ENCODE data around the gene VMO1. TPM values are rescaled to one million over a fixed set of nuclear protein-coding genes. Genes with fewer than 3 reads are reported as not detected.

VMO1 gene
- total and polyA plus RNA-seq, 11 donors = 0.48 to 1.9 (median 1.1) TPM; not detected in 4

DNA sequence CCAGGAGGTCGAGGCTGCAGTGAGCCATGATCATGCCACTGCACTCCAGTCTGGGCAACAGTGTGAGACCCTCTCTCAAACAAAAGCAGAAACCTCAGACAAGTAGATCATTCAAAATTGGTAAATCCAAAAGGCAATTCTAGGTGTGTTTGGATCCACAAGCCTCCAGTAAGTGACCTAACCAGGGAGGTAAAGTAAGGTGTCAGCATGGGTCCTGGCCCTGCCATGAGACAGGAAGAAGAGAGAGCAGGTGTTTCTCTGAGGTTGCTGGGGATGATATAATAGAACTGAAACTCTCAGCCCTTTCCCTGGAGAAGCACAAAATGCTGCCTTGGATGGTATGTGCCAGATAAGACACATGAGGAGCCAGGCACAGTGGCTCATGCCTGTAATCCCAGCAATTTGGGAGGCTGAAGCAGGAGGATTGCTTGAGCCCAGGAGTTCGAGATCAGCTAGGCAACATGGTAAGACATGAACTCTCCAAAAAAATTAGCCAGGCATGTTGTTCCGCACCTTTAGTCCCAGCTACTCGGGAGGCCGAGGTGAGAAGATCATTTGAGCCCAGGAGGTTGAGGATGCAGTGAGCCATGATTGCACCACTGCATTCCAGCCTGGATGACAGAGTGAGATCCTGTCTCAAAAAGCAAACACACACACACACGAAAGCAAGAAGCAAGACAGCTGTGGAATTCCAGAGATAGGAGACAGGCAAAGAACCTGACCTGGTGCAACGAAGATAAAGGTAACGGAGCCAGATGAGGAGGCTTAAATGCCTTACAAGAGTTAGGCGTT is 8.0 kb downstream of the VMO1 start:
- DNase-seq = no peak
- Histone ChIP-seq H3K27ac (no peak overlapping the region), H3K4me1 (no peaks in the 10 kb centered on the region), H3K27me3 (peaks cover 0 to 39% (median 16%) of the 10 kb centered on the region in 9 donors), H3K4me3 (no peak overlapping the region), H3K36me3 (no peaks in the 10 kb centered on the region), H3K9me3 (no peaks in the 10 kb centered on the region)
- intact Hi-C loops (cut with DNase I) = no loop called here
- TF ChIP-seq, protein P1, sequence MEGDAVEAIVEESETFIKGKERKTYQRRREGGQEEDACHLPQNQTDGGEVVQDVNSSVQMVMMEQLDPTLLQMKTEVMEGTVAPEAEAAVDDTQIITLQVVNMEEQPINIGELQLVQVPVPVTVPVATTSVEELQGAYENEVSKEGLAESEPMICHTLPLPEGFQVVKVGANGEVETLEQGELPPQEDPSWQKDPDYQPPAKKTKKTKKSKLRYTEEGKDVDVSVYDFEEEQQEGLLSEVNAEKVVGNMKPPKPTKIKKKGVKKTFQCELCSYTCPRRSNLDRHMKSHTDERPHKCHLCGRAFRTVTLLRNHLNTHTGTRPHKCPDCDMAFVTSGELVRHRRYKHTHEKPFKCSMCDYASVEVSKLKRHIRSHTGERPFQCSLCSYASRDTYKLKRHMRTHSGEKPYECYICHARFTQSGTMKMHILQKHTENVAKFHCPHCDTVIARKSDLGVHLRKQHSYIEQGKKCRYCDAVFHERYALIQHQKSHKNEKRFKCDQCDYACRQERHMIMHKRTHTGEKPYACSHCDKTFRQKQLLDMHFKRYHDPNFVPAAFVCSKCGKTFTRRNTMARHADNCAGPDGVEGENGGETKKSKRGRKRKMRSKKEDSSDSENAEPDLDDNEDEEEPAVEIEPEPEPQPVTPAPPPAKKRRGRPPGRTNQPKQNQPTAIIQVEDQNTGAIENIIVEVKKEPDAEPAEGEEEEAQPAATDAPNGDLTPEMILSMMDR (IDR thresholded peaks at IDR 0.05) = no peak
- TF ChIP-seq POLR2A (IDR thresholded peaks at IDR 0.05) = no peak
- ATAC-seq = no peak
- 59 to 66% (median 60%) methylated on average over 9 of the region's 9 CpGs for WGBS, 4 donors

DNA sequence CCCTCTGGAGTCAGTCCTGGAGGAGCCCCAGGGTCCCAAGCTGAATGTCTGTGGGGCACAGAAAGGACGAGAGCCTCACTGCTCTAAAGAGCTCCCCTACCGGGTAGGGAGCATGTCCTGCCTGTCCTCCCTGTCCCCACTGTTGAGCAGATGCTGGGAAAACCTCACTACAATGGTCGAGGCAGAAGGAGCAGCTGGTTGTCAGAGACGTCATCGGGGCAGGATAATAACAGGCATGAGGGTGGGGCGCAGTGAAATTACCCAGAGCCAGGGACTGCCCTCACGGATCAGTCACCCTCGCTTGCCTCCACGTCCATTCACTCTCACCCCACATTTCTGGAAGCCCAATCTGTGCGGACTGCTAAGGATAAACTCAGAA is 13.9 kb downstream of the VMO1 start:
- intact Hi-C loops (cut with DNase I) = no loop called here
- Histone ChIP-seq H3K36me3 (no peaks in the 10 kb centered on the region), H3K27ac (no peak overlapping the region), H3K4me3 (no peak overlapping the region), H3K4me1 (peaks cover 0 to 26% (median 0%) of the 10 kb centered on the region in 12 donors), H3K27me3 (peaks cover 0 to 13% (median 0%) of the 10 kb centered on the region in 9 donors), H3K9me3 (no peaks in the 10 kb centered on the region)
- ATAC-seq (no peak), DNase-seq (no peak)
- no peak for TF ChIP-seq POLR2A (IDR thresholded peaks at IDR 0.05)
- TF ChIP-seq, protein P1 (IDR thresholded peaks at IDR 0.05) = no peak
- 61 to 72% (median 66%) methylated on average over 9 to 10 of the region's 10 CpGs for WGBS, 4 donors

DNA sequence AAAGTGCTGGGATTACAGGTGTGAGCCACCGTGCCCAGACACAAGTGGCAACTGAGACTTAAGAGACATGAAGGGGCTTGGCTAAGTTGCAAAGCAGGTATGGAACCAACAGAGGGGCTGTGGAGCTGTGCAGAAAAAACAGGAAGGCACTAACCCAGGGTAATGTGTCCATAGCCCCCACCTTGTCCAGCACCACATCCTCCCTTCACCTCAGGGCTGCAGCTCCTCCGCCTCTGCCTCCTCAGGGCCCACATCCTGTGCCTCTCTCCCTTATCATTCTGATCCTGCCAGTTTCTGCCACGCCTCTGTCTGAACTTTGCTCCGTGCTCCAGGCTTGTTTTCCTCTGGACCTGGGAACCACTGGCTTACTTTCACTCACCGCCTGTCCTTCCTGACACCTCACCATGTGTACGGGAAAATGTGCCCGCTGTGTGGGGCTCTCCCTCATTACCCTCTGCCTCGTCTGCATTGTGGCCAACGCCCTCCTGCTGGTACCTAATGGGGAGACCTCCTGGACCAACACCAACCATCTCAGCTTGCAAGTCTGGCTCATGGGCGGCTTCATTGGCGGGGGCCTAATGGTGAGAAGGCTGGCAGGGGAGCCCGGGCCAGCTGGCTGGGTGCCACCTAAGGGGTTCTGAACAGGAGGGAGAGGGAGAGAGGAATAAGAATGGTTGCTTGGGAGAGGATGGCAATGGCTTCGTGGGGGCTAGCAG is 14.5 kb downstream of the VMO1 start, which contains the start of gene TM4SF5:
Gene TM4SF5 (plus strand): TSS at position 368 of the 716 bp plus-strand sequence. CDS start 37 bp downstream, at position 405.
- H3K4me3 ChIP-seq = no peak within 1 kb of the TSS
- H3K9me3 ChIP-seq = no peaks in the 10 kb centered on the region
- no peaks in the 10 kb centered on the region for H3K36me3 ChIP-seq
- peak in 1 of 4 donors; percentile 16 for ATAC-seq
- peaks cover 0 to 13% (median 0%) of the 10 kb centered on the region in 9 donors for H3K27me3 ChIP-seq
- 59 to 71% (median 64%) methylated on average over 13 of the region's 13 CpGs for WGBS, 4 donors
- no peak for DNase-seq
- peak within 1 kb of the TSS in 1 of 12 donors; percentile 63 for H3K27ac ChIP-seq
- intact Hi-C loops (cut with DNase I) = no loop called here
- TF ChIP-seq, protein P1 (IDR thresholded peaks at IDR 0.05) = no peak
- no peak for TF ChIP-seq POLR2A (IDR thresholded peaks at IDR 0.05)
- peaks cover 0 to 27% (median 0%) of the 10 kb centered on the region in 12 donors for H3K4me1 ChIP-seq

DNA sequence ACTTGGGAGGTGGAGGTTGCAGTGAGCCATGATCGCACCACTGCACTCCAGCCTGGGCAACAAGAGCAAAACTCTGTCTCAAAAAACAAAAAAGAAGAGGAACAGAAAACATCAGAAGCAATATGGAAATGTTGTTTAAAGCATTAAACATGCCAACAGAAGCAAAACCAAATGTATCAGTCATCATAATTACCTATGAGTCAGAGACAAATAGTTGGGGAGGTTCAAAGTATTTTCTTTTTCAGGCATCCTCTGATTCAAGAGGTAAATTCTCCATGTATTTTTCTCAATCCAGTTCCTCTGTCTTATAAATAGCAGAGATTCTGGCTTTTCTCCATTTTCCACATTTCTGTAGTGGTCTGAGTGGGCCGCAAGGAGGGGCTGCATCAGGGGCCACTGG is 16.5 kb downstream of the VMO1 start:
- WGBS, 4 donors = 86 to 92% (median 90%) methylated on average over 2 of the region's 2 CpGs
- no peak overlapping the region for H3K27ac ChIP-seq
- DNase-seq (no peak), ATAC-seq (no peak)
- H3K4me1 ChIP-seq = peaks cover 0 to 45% (median 0%) of the 10 kb centered on the region in 12 donors
- H3K9me3 ChIP-seq = no peaks in the 10 kb centered on the region
- H3K4me3 ChIP-seq = no peak overlapping the region
- intact Hi-C loops (cut with DNase I) = no loop called here
- no peak for TF ChIP-seq POLR2A (IDR thresholded peaks at IDR 0.05)
- TF ChIP-seq, protein P1 (IDR thresholded peaks at IDR 0.05) = no peak
- H3K27me3 ChIP-seq = peaks cover 0 to 13% (median 0%) of the 10 kb centered on the region in 9 donors
- no peaks in the 10 kb centered on the region for H3K36me3 ChIP-seq
